ENCODE results near the gene CPNE5. TPM values are rescaled to one million over a fixed set of nuclear protein-coding genes. Genes with fewer than 3 reads are reported as not detected.
"Not testable (repeated sequence)": the region's sequence is repeated elsewhere in the genome, so short reads cannot be mapped to it uniquely, and the experiment has no call there.

Gene CPNE5
- total RNA-seq, 1 donor from 2014 or later: 10.9 TPM

GRCh38 chr6:36706339-36706738 is 132.9 kb downstream of the CPNE5 start:
- intact Hi-C loops (cut with DNase I): no loop called here
- ATAC-seq (no peak), DNase-seq (ENCODE audit: missing footprints) (no peak)

GRCh38 chr6:36704961-36705577 is 134.2 kb downstream of the CPNE5 start:
- intact Hi-C loops (cut with DNase I); ATAC-seq; DNase-seq (ENCODE audit: missing footprints): not testable (repeated sequence)

GRCh38 chr6:36703982-36704381 is 135.3 kb downstream of the CPNE5 start:
- ATAC-seq (no peak), DNase-seq (ENCODE audit: missing footprints) (no peak)
- intact Hi-C loops (cut with DNase I): no loop called here

GRCh38 chr6:36703081-36703606 is 136.1 kb downstream of the CPNE5 start:
- intact Hi-C loops (cut with DNase I): no loop called here
- DNase-seq (ENCODE audit: missing footprints) (no peak), ATAC-seq (no peak)

GRCh38 chr6:36702656-36703055 is 136.6 kb downstream of the CPNE5 start:
- no peak for ATAC-seq

GRCh38 chr6:36701401-36701991 is 137.7 kb downstream of the CPNE5 start:
- no peak for ATAC-seq
- intact Hi-C loops (cut with DNase I): no loop called here
- DNase-seq (ENCODE audit: missing footprints): no peak

More at GRCh38 chr6:36702656-36703055, 136.6 kb downstream of the CPNE5 start:
- intact Hi-C loops (cut with DNase I): no loop called here
- no peak for DNase-seq (ENCODE audit: missing footprints)

GRCh38 chr6:36700831-36701230 is 138.4 kb downstream of the CPNE5 start:
- DNase-seq (ENCODE audit: missing footprints): no peak
- intact Hi-C loops (cut with DNase I): no loop called here
- ATAC-seq: no peak

GRCh38 chr6:36700071-36700812 is 139.0 kb downstream of the CPNE5 start:
- DNase-seq (ENCODE audit: missing footprints): no peak
- no peak for ATAC-seq

GRCh38 chr6:36699348-36699747 is 139.9 kb downstream of the CPNE5 start:
- ATAC-seq (no peak), DNase-seq (ENCODE audit: missing footprints) (no peak)

More at GRCh38 chr6:36700071-36700812, 139.0 kb downstream of the CPNE5 start:
- intact Hi-C loops (cut with DNase I): no loop called here

GRCh38 chr6:36698871-36699271 is 140.4 kb downstream of the CPNE5 start:
- ATAC-seq: no peak
- intact Hi-C loops (cut with DNase I): no loop called here
- DNase-seq (ENCODE audit: missing footprints): no peak

More at GRCh38 chr6:36699348-36699747, 139.9 kb downstream of the CPNE5 start:
- intact Hi-C loops (cut with DNase I): no loop called here

GRCh38 chr6:36698196-36698595 is 141.0 kb downstream of the CPNE5 start:
- intact Hi-C loops (cut with DNase I): no loop called here
- no peak for ATAC-seq

GRCh38 chr6:36697481-36697903 is 141.8 kb downstream of the CPNE5 start, which contains the start of gene RAB44:
RAB44 (plus strand) TSS chr6:36697826; CDS start chr6:36704236, 6,410 bp downstream.
- intact Hi-C loops (cut with DNase I): no loop called here
- ATAC-seq (no peak), DNase-seq (ENCODE audit: missing footprints) (no peak)

More at GRCh38 chr6:36698196-36698595, 141.0 kb downstream of the CPNE5 start:
- no peak for DNase-seq (ENCODE audit: missing footprints)

- DNase-seq (ENCODE audit: missing footprints) (no peak), ATAC-seq (no peak)
- intact Hi-C loops (cut with DNase I): no loop called here
These were observed 143.8 kb downstream of the CPNE5 start for GRCh38 chr6:36695414-36695813.

- no peak for ATAC-seq
- intact Hi-C loops (cut with DNase I): no loop called here
These were observed 144.6 kb downstream of the CPNE5 start for GRCh38 chr6:36694616-36695015.

GRCh38 chr6:36692861-36693702 is 146.2 kb downstream of the CPNE5 start:
- ATAC-seq: peak; percentile 81
- DNase-seq (ENCODE audit: missing footprints): peak; percentile 69
- intact Hi-C loops (cut with DNase I): no loop called here

More at GRCh38 chr6:36694616-36695015, 144.6 kb downstream of the CPNE5 start:
- DNase-seq (ENCODE audit: missing footprints): no peak

- DNase-seq (ENCODE audit: missing footprints): peak; percentile 74
- intact Hi-C loops (cut with DNase I): no loop called here
- ATAC-seq: peak; percentile 43
These were observed 147.0 kb downstream of the CPNE5 start for GRCh38 chr6:36692220-36692619.

- DNase-seq (ENCODE audit: missing footprints): no peak
- no peak for ATAC-seq
- intact Hi-C loops (cut with DNase I): no loop called here
These were observed 147.6 kb downstream of the CPNE5 start for GRCh38 chr6:36691612-36692011.

GRCh38 chr6:36691011-36691410 is 148.2 kb downstream of the CPNE5 start:
- ATAC-seq (no peak), DNase-seq (ENCODE audit: missing footprints) (no peak)
- intact Hi-C loops (cut with DNase I): no loop called here
